Measurements from ENCODE around the gene CEP192.

- TF ChIP-seq CTCF (IDR thresholded peaks at IDR 0.05) (no peak), POLR2A (IDR thresholded peaks at IDR 0.05) (no peak)
Measured at GRCh38 chr18:13163167-13163927, 172.2 kb downstream of the CEP192 start.

Data from breast epithelium (tissue), 3 donors.